Upper lobe of left lung (tissue), 4 donors: ENCODE data around the gene PI4KB.

Source experiments
- POLR2A ChIP-seq, 4 donors: fragments of 450-650 bp; IDR thresholded peaks; one replicate each; pipeline ENCODE4 v1.5.1; 2016 to 2017; ENCODE audit warnings: antibody characterized with exemption in 4 of 4, mild to moderate bottlenecking in 2 of 4
- TF ChIP-seq, protein P1 (sequence below), 6 experiments: fragments of 450-650 bp in 4 of 6; fragments of 200-600 bp in 2 of 6; sonication (generic) in 2 of 6; IDR thresholded peaks; one replicate each; pipeline ENCODE4 v1.5.1; 2016 to 2019; ENCODE audit warnings: antibody characterized with exemption in 6 of 6

DNA sequence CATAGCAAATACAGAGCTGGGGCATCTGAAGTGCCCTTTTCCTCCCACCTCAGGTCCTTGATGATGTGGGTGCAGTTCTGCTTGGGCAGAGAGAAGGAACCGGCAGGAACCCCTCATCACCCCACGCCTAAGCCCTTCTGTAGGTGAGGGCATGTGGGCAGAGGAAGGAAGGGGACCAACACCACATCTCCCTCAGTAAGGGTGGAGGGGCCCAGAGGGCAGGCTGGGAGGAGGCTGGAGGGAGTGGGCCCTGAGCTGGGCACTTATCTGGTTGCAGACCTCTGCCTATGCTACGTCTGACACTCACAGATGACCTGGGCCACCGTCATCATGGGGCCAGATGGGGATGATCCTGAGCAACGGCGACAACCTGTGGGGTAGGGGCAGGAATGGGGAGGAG is 34.1 kb downstream of the PI4KB start:
- TF ChIP-seq POLR2A (IDR thresholded peaks at IDR 0.05) = no peak
- TF ChIP-seq, protein P1, sequence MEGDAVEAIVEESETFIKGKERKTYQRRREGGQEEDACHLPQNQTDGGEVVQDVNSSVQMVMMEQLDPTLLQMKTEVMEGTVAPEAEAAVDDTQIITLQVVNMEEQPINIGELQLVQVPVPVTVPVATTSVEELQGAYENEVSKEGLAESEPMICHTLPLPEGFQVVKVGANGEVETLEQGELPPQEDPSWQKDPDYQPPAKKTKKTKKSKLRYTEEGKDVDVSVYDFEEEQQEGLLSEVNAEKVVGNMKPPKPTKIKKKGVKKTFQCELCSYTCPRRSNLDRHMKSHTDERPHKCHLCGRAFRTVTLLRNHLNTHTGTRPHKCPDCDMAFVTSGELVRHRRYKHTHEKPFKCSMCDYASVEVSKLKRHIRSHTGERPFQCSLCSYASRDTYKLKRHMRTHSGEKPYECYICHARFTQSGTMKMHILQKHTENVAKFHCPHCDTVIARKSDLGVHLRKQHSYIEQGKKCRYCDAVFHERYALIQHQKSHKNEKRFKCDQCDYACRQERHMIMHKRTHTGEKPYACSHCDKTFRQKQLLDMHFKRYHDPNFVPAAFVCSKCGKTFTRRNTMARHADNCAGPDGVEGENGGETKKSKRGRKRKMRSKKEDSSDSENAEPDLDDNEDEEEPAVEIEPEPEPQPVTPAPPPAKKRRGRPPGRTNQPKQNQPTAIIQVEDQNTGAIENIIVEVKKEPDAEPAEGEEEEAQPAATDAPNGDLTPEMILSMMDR (IDR thresholded peaks at IDR 0.05) = no peak
